ENCODE data around the gene PTPRM. TPM values are rescaled to one million over a fixed set of nuclear protein-coding genes. Genes with fewer than 3 reads are reported as not detected.

Gene PTPRM
- total and polyA plus RNA-seq, 2 of the 8 experiments (the other 6 are each of a cell fraction or from before 2014, with no cell fraction given): 4.1 to 7.0 TPM

GRCh38 chr18:7676253-7676873, 109.2 kb downstream of the PTPRM start (continued):
- TF ChIP-seq TAF1 (IDR thresholded peaks at IDR 0.05; ENCODE audit: low read depth, low read length) (no peak), HDAC2 (IDR thresholded peaks at IDR 0.05; ENCODE audit: borderline replicate concordance in 1 of 2, low read depth in 2 of 2, low read length in 2 of 2) (no peak), SRF (IDR thresholded peaks at IDR 0.05; ENCODE audit: low read depth, low read length) (no peak), SAP30 (IDR thresholded peaks at IDR 0.05; ENCODE audit: insufficient read depth, insufficient replicate concordance, low read length) (no peak), ASH2L (IDR thresholded peaks at IDR 0.05; ENCODE audit: low read length) (no peak), MAFK (IDR thresholded peaks at IDR 0.05; ENCODE audit: low read depth, low read length) (no peak)
